ENCODE data around the gene TMTC1.

DNA sequence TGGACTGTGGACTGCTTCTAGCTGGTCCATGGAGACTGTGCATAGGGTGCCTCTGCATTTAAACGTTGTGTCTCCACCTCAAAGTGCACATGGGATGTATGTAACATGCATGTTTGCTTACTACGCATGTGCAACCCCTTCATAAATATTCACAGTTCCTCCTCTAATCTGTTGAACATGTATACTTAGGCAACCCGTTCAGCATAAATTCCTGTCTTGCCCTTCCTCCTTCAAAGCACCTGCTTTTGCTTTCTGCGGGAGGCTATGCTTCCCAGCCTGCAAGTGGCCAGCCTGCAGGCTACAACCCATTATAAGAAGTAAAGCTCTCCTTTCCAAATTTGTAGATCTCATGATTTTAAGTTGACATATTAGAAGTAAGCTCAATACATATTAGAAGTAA is 253.3 kb downstream of the TMTC1 start:
- TF ChIP-seq, protein P1, sequence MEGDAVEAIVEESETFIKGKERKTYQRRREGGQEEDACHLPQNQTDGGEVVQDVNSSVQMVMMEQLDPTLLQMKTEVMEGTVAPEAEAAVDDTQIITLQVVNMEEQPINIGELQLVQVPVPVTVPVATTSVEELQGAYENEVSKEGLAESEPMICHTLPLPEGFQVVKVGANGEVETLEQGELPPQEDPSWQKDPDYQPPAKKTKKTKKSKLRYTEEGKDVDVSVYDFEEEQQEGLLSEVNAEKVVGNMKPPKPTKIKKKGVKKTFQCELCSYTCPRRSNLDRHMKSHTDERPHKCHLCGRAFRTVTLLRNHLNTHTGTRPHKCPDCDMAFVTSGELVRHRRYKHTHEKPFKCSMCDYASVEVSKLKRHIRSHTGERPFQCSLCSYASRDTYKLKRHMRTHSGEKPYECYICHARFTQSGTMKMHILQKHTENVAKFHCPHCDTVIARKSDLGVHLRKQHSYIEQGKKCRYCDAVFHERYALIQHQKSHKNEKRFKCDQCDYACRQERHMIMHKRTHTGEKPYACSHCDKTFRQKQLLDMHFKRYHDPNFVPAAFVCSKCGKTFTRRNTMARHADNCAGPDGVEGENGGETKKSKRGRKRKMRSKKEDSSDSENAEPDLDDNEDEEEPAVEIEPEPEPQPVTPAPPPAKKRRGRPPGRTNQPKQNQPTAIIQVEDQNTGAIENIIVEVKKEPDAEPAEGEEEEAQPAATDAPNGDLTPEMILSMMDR (IDR thresholded peaks at IDR 0.05; ENCODE audit: poor library complexity), result no peak
- TF ChIP-seq EZH2phosphoT487 (IDR thresholded peaks at IDR 0.05; ENCODE audit: low read depth, severe bottlenecking, unreplicated experiment) (no peak), EZH2 (IDR thresholded peaks at IDR 0.05; ENCODE audit: borderline replicate concordance) (no peak)

Data from hepatocyte (in vitro differentiated cells).